DOHH2 (cell line): Measurements from ENCODE around the gene KRTAP1-3.
"Not testable (repeated sequence)": the region's sequence is repeated elsewhere in the genome, so short reads cannot be mapped to it uniquely, and the experiment has no call there.

Experiments
- H3F3A ChIP-seq: fragments of 200-600 bp; sonication (generic), shearing (Covaris generic); 2 replicates; pipeline ENCODE4 v1.6.0; 2016; ENCODE audit warnings: antibody characterized with exemption, mild to moderate bottlenecking; ENCODE audit not compliant: control insufficient read depth, insufficient read depth
- H3K27ac ChIP-seq: fragments of 200-600 bp; sonication (generic); 2 replicates; pipeline ENCODE4 v1.5.1; 2014; ENCODE audit warnings: low read depth, mild to moderate bottlenecking, low read length, moderate library complexity
- H3K27me3 ChIP-seq: fragments of 200-600 bp; sonication (generic); 2 replicates; pipeline ENCODE4 v1.6.1; 2014; ENCODE audit warnings: mild to moderate bottlenecking, low read length, mixed read lengths; ENCODE audit not compliant: control insufficient read depth
- H3K36me3 ChIP-seq: fragments of 200-600 bp; sonication (generic); 2 replicates; pipeline ENCODE4 v1.6.1; 2014; ENCODE audit warnings: mild to moderate bottlenecking, low read length, moderate library complexity, mixed read lengths; ENCODE audit not compliant: control insufficient read depth
- H3K4me1 ChIP-seq: fragments of 200-600 bp; sonication (generic); 2 replicates; pipeline ENCODE4 v1.6.1; 2014; ENCODE audit warnings: mild to moderate bottlenecking, low read length, mixed read lengths; ENCODE audit not compliant: control insufficient read depth
- H3K4me2 ChIP-seq: fragments of 200-600 bp; sonication (generic); 2 replicates; pipeline ENCODE4 v1.6.0; 2014; ENCODE audit warnings: mild to moderate bottlenecking, low read length, moderate library complexity
- H3K4me3 ChIP-seq: fragments of 200-600 bp; sonication (generic); 2 replicates; pipeline ENCODE4 v1.5.1; 2014; ENCODE audit warnings: mild to moderate bottlenecking, low read length, mixed read lengths
- H3K79me2 ChIP-seq: fragments of 200-600 bp; sonication (generic); 2 replicates; pipeline ENCODE4 v1.6.1; 2014; ENCODE audit warnings: mild to moderate bottlenecking, low read length, mixed read lengths; ENCODE audit not compliant: control insufficient read depth
- H3K9me2 ChIP-seq: fragments of 200-600 bp; sonication (generic); replicated peaks from 2 replicates; pipeline ENCODE4 v1.6.1; 2014; ENCODE audit warnings: mild to moderate bottlenecking, low read length, mixed read lengths; ENCODE audit not compliant: control insufficient read depth
- H3K9me3 ChIP-seq: fragments of 200-600 bp; sonication (generic); 2 replicates; pipeline ENCODE4 v1.6.1; 2014; ENCODE audit warnings: antibody characterized with exemption, low read length, mixed read lengths; ENCODE audit not compliant: control insufficient read depth, insufficient read depth
- H4K20me1 ChIP-seq: fragments of 200-600 bp; sonication (generic); 2 replicates; pipeline ENCODE4 v1.6.0; 2014; ENCODE audit warnings: low read depth, mild to moderate bottlenecking, antibody characterized with exemption, low read length, moderate library complexity; ENCODE audit not compliant: control insufficient read depth, insufficient read depth
- CTCF ChIP-seq: fragments of 200-600 bp; sonication (generic); IDR thresholded peaks from one replicate; pipeline ENCODE4 v1.5.1; 2014; ENCODE audit warnings: antibody characterized with exemption, mild to moderate bottlenecking, low read depth, low read length; ENCODE audit not compliant: poor library complexity, severe bottlenecking
- EZH2phosphoT487 ChIP-seq: fragments of 200-600 bp; sonication (generic); IDR thresholded peaks from 2 replicates; pipeline ENCODE4 v1.6.1; 2017; ENCODE audit warnings: borderline replicate concordance, mild to moderate bottlenecking, antibody characterized with exemption, low read length, moderate library complexity, mixed read lengths

KRTAP1-3 gene

DNA sequence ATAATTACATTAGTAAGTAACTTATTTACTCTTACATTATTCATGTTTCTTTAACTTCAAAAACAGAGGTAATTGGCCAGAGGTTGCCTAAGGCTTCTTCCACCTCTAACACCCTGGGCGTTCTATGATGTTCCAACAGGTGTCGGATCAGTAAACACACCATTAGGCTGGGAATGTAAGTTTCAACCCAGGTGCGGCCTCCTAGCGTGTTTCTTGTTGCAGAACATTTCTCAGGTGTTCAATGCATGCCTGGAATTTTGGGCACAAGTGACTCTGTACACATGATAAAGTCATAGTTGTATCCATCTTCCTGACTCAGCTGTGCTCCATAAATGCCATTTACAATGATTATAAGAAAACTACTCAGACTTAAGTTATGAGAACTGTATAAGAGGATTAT lies 19.4 kb upstream of the KRTAP1-3 start:
- TF ChIP-seq EZH2phosphoT487 (no peak), CTCF (no peak)
- Histone ChIP-seq H3K4me1 (peaks cover 3% of the 10 kb centered on the region), H3K27ac (no peak overlapping the region), H3K4me2 (no peak overlapping the region), H3F3A (no peaks in the 10 kb centered on the region), H3K9me2 (no peaks in the 10 kb centered on the region), H3K27me3 (0 out of 2 replicates have a peak, but pooled peaks cover 2% of the 10 kb centered on the region), H3K4me3 (no peak overlapping the region), H3K36me3 (no peaks in the 10 kb centered on the region), H4K20me1 (no peaks in the 10 kb centered on the region), H3K9me3 (no peaks in the 10 kb centered on the region), H3K79me2 (no peaks in the 10 kb centered on the region)

DNA sequence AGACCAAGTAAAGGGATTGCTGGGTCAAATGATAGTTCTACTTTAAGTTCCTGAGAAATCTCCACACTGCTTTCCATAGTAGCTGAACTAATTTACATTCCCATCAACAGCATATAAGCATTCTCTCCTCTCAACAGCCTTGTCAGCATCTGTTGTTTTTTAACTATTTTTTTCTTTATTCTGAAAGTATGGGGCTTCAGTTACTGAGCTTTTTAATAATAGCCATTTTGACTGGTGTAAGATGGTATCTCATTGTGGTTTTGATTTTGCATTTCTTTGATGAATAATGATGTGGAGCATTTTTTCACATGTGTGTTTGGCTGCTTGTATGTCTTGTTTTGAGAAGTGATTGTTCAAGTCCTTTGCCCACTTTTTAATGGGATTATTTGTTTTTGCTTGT lies 17.9 kb upstream of the KRTAP1-3 start:
- Histone ChIP-seq H3K27ac (no peak overlapping the region), H3K4me1 (peaks cover 9% of the 10 kb centered on the region), H3K79me2 (no peaks in the 10 kb centered on the region), H3K9me3 (no peaks in the 10 kb centered on the region), H3K36me3 (no peaks in the 10 kb centered on the region), H4K20me1 (no peaks in the 10 kb centered on the region), H3K4me3 (no peak overlapping the region), H3F3A (no peaks in the 10 kb centered on the region), H3K27me3 (0 out of 2 replicates have a peak, but pooled peaks cover 6% of the 10 kb centered on the region), H3K9me2 (no peaks in the 10 kb centered on the region), H3K4me2 (no peak overlapping the region)
- TF ChIP-seq EZH2phosphoT487 = no peak

- H3K36me3 ChIP-seq = no peaks in the 10 kb centered on the region
- H3K27me3 ChIP-seq = 0 out of 2 replicates have a peak, but pooled peaks cover 4% of the 10 kb centered on the region
- H3K4me3 ChIP-seq = no peak overlapping the region
- no peaks in the 10 kb centered on the region for H3K9me2 ChIP-seq
- peak overlapping the region; percentile 26; the same call in 1 of the 2 replicates for H3K4me2 ChIP-seq
- H4K20me1 ChIP-seq = no peaks in the 10 kb centered on the region
- no peaks in the 10 kb centered on the region for H3K79me2 ChIP-seq
- H3K9me3 ChIP-seq = no peaks in the 10 kb centered on the region
- H3K27ac ChIP-seq = no peak overlapping the region
- TF ChIP-seq CTCF (no peak), EZH2phosphoT487 (no peak)
- peaks cover 17% of the 10 kb centered on the region for H3K4me1 ChIP-seq
- no peaks in the 10 kb centered on the region for H3F3A ChIP-seq
Observed at GRCh38 chr17:41049110-41049509, 14.4 kb upstream of the KRTAP1-3 start.

DNA sequence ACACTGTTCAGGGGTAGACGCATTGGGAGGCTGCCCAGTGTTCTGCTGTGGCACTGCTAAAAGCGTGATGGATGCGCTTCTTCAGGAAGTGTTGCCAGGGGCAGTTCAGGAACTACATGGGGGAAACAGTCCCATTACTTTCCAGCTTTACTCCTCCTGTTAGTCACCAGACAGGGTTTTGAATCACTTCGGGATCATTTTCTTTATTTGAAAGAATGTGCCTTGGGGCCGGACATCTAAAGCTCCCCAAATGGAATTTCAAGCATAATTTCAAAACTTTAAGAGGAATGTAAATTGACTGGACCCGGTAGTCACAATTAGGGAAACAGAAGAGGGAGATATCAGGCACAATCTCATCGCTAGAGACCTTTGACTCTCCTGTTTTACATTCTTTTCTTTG lies 13.8 kb upstream of the KRTAP1-3 start:
- no peaks in the 10 kb centered on the region for H3K9me3 ChIP-seq
- H3K4me2 ChIP-seq = no peak overlapping the region
- H3K27me3 ChIP-seq = 0 out of 2 replicates have a peak, but pooled peaks cover 4% of the 10 kb centered on the region
- TF ChIP-seq CTCF (no peak), EZH2phosphoT487 (no peak)
- no peak overlapping the region for H3K27ac ChIP-seq
- H3F3A ChIP-seq = no peaks in the 10 kb centered on the region
- no peak overlapping the region for H3K4me3 ChIP-seq
- no peaks in the 10 kb centered on the region for H3K79me2 ChIP-seq
- H3K4me1 ChIP-seq = peaks cover 17% of the 10 kb centered on the region
- no peaks in the 10 kb centered on the region for H4K20me1 ChIP-seq
- H3K9me2 ChIP-seq = no peaks in the 10 kb centered on the region
- H3K36me3 ChIP-seq = no peaks in the 10 kb centered on the region

DNA sequence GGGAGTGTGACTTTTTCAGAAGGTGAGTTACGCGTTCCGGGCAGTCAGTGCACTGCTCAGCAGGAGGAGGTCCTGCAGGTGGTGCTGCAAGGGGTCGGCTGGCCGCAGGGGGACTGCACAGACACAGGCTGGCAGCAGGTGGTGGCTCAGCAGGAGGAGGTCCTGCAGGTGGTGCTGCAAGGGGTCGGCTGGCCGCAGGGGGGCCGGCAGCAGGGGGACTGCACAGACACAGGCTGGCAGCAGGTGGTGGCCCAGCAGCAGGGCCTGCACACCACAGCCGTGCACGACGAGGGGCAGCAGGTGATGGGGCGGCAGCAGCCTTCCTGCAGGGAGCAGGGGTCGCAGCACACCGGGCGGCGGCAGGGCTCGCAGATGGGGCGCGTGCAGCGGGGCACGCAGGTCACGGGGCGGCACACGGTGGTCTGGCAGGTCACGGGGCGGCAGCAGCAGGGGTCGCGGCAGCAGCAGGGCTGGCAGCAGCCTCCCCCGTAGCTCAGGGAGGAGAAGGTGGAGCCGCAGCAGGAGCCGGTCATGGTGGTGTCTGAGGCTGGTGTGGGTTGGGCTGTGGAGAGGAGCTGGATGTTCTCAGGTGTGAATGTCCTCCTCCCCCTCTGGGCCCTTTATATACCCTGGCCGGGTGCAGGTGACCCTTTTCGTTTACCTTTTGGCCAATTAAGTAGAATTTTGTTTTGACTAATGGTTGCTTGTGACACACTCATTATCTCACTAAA lies 12.2 kb upstream of the KRTAP1-3 start, which contains the start of gene KRTAP2-1:
Gene KRTAP2-1, minus strand, starts transcription at position 582 of the 731 bp plus-strand sequence. Its CDS starts 49 bp downstream, at position 533.
- not testable (repeated sequence) for H3K4me2 ChIP-seq, H3K27me3 ChIP-seq, H3K4me3 ChIP-seq, H3K9me2 ChIP-seq, H3K9me3 ChIP-seq, H3F3A ChIP-seq, H3K36me3 ChIP-seq, H3K27ac ChIP-seq, H4K20me1 ChIP-seq, H3K79me2 ChIP-seq
- peaks cover 17% of the 10 kb centered on the region for H3K4me1 ChIP-seq
